Ishikawa (cell line): ENCODE data around the gene ENOX1.

Experiments
- CEBPB ChIP-seq: IDR thresholded peaks from 2 replicates; pipeline ENCODE4 v1.6.1; 2012
- EP300 ChIP-seq: IDR thresholded peaks from 2 replicates; pipeline ENCODE4 v1.6.1; 2012; ENCODE audit warnings: borderline replicate concordance
- FOXM1 ChIP-seq: IDR thresholded peaks from 2 replicates; pipeline ENCODE4 v1.6.1; 2012; ENCODE audit warnings: low read depth, borderline replicate concordance
- MAX ChIP-seq: IDR thresholded peaks from 2 replicates; pipeline ENCODE4 v1.6.1; 2012
- NFIC ChIP-seq: IDR thresholded peaks from 2 replicates; pipeline ENCODE4 v1.6.1; 2012
- RAD21 ChIP-seq: IDR thresholded peaks from 2 replicates; pipeline ENCODE4 v1.6.1; 2012; ENCODE audit warnings: low read depth
- TAF1 ChIP-seq: IDR thresholded peaks from 2 replicates; pipeline ENCODE4 v1.6.1; 2012; ENCODE audit warnings: low read depth, mild to moderate bottlenecking
- TCF12 ChIP-seq: IDR thresholded peaks from 2 replicates; pipeline ENCODE4 v1.6.1; 2012; ENCODE audit warnings: low read depth
- TEAD4 ChIP-seq: IDR thresholded peaks from 2 replicates; pipeline ENCODE4 v1.6.1; 2012
- ZBTB7A ChIP-seq: IDR thresholded peaks from 2 replicates; pipeline ENCODE4 v1.6.1; 2012; ENCODE audit warnings: low read depth
- TF ChIP-seq, protein P1 (sequence below): IDR thresholded peaks from 2 replicates; pipeline ENCODE4 v1.6.1; 2012

- no peak for TF ChIP-seq TAF1
- no peak for TF ChIP-seq CEBPB
- TF ChIP-seq EP300, result no peak
- no peak for TF ChIP-seq NFIC
- TF ChIP-seq MAX, result no peak
- TF ChIP-seq FOXM1, result no peak
- TF ChIP-seq RAD21, result no peak
- TF ChIP-seq ZBTB7A, result no peak
- TF ChIP-seq TEAD4, result no peak
- no peak for TF ChIP-seq TCF12
- TF ChIP-seq, protein P1, sequence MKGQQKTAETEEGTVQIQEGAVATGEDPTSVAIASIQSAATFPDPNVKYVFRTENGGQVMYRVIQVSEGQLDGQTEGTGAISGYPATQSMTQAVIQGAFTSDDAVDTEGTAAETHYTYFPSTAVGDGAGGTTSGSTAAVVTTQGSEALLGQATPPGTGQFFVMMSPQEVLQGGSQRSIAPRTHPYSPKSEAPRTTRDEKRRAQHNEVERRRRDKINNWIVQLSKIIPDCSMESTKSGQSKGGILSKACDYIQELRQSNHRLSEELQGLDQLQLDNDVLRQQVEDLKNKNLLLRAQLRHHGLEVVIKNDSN, result no peak
These were observed 243.4 kb downstream of the ENOX1 start for GRCh38 chr13:43543331-43543730.
